ENCODE data around the gene KLK2. TPM values are rescaled to one million over a fixed set of nuclear protein-coding genes. Genes with fewer than 3 reads are reported as not detected.
"Not testable (repeated sequence)": the region's sequence is repeated elsewhere in the genome, so short reads cannot be mapped to it uniquely, and the experiment has no call there.

KLK2 gene
- total RNA-seq, 2 donors from 2014 or later = 0.12 TPM; not detected in 1

DNA sequence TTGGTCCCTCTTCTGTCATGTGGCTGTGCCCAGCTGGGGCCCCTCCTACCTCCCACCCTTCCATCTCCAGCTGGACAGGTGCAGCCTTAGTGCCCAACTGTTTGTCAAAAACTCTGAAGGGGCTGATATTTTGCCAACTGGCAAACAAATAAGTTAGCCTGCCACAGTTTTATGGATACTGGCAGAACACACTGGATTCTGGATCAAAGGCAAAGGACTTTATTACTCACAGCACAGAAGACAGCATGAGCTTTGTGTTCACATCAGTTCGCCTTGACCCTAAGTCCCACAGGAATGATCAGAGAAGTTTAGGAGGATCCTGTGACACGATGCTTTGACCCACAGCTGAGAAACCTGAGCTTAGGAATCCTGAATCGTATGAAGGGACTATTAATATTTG is 16.4 kb downstream of the KLK2 start:
- intact Hi-C loops (cut with DNase I, micrococcal nuclease) = no loop called here
- ATAC-seq (peak; percentile 86), DNase-seq (no peak)

DNA sequence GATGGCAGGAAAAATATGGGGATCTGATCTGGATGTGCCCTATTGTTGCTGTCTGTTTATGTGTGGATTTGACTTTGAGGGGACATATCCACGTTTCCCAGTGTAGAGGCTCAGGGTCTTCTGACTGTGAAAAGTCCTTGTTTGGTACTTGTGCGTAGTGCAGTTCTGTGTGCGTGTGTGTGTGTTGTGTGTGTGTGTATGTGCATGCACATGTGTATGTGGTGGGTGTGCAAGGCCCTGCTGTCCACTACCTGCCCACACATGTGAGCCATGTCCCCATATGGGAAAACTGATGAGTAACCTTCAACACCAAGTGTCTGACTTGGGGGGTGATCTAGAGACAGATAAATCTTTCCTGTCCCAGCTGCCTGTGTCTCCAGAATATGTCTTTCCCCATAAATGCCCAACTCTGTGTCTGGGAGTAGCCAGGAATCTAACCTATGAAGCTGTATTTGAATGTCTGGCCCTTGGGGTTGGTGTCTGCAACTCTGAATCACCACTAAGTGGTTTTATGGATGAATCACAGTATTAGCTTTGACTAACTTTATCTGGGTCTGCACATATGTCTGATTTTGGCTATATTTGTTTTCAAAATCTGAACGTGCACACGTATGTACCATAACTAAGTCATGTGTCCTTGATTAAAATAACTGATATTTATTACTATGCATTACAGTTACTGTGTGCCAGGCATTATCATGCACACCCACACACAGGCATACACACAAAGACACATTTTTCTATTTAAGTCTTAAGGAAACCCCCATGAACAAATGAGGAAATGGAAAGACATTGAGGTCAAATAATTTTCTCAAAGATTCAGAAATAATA is 17.4 kb downstream of the KLK2 start:
- intact Hi-C loops (cut with DNase I, micrococcal nuclease) = no loop called here
- no peak for DNase-seq
- no peak for ATAC-seq

DNA sequence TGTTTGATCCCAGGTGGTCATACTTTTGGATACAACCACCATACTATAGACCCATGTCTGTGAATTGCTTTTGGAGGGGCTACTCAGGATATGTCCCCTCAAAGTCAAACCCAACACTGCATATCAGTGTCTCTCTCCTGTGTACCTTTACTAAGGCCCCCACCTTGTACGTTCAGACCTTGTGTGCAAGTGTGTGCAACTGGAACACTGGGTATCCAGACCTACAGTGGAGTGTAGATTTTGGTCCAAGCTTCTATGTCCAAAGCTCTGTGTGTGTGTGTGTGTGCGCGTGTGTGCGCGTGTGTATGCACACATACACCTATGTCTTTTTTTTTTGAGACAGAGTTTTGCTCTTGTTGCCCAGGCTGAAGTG is 18.0 kb downstream of the KLK2 start:
- DNase-seq (no peak), ATAC-seq (no peak)
- intact Hi-C loops (cut with DNase I, micrococcal nuclease) = no loop called here

DNA sequence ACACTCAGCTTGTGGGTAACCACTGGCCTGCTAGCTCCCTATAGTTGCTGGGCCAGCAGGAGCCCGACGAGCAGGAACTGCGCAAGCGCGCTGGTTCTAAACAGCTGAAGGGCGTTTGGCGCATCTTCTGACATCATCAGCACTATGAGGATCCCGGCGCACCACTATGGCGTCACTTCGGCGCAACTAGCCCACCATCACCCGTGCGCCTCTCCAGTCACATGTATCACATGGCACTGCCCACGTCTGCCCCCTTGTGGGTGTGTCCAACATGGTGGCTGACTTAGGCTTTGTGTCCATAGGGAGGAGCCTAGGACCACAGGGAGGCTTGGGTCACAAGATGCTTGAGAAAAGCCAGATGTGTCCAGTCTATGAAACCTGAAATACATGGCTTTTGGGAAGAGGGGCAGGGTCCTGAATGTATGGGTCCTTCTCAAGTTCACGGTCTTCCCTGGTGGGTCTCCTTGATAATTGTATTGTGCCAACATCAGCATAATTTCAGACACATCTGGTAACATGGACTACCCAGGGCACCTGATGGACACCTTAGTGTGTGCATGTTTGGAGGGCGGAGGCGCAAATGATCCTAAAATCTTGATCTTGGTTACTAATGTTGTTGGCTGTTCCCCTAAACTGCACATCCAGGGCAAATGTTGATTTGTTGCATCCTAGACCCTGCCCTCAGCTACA is 20.0 kb downstream of the KLK2 start:
- ATAC-seq (no peak), DNase-seq (no peak)
- intact Hi-C loops (cut with DNase I, micrococcal nuclease) = no loop called here

DNA sequence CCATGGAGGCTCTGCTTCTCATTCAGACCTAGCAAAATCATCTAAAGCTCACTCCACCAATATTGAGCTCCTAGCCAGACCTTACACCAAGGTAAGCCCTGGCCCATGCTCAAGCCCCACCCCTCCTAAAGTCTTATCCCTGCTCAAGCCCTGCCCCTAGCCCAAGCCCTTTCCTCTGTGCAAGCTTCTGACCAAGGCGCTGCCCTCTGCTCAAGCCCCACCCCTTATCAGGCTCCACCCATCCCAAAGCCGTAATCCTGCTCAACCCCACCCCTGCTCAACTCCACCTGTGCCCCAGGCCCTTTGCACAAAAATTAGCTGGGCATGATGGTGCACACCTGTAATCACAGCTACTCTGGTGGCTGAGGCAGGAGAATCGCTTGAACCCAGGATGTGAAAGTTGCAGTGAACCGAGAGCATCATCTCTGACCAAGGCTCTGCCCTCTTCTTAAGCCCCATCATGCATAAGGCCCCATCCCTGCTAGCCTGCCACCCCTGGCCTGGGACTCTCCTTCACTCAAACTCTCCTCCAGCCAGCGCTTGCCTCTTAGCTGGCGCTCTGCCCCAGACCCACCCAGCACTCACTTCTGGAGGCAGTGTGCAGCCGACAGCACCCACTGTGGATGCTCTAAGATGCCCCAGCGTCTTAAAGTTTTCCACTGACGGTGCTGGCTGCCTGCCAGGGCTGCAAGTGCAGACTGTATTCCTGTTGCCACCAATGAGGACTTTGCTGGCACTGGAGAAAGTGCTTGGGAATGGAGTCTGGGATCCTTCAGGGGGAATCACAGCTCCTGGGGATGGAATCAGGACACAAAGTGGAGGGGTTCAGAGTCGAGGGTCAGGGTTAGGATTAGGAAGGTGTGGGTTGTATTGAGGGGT is 21.5 kb downstream of the KLK2 start:
- DNase-seq (no peak), ATAC-seq (no peak)

DNA sequence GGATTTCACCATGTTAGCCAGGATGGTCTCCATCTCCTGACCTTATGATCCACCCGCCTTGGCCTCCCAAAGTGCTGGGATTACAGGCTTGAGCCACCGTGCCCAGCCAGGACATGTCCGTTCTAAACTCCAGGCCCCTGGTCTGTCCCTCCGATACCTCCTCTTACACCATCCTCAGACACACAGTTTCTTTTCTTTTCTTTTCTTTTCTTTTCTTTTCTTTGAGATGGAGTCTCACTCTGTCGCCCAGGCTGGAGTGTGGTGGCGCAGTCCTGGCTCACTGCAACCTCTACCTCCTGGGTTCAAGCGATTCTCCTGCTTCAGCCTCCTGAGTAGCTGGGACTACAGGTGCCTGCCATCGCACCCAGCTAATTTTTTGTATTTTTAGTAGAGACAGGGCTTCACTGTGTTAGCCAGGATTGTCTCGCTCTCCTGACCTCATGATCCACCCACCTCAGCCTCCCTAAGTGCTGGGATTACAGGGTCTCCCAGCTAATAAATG is 22.9 kb downstream of the KLK2 start:
- ATAC-seq; intact Hi-C loops (cut with DNase I, micrococcal nuclease); DNase-seq: not testable (repeated sequence)

More for the DNA sequence above, 21.5 kb downstream of the KLK2 start:
- intact Hi-C loops (cut with DNase I, micrococcal nuclease) = no loop called here

DNA sequence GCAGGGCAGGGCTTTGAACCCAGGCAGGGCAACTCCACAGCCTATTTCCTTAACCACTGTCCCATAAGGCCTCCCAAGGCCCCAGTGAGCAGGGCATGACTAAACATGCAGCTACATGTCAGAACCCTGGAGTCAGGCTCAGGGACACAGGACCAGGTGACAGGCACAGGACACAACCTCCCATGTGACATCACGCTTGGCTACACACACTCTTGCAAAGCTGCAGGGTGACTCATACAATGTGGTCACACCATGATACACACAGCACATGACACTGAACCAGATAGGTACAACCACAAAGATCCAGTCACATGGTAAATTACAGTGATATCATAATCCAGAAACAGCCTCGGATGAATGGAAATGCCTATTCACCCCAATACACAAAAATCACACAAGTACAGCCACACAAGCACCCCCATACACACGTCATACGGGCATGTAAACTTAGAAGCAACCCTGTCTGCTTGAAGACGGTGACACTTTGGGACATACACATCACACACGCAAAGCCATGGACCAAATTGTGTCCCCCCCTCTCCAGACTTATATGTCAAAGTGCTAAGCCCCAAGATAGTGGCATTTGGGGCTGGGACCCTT is 23.5 kb downstream of the KLK2 start:
- no peak for DNase-seq
- intact Hi-C loops (cut with DNase I, micrococcal nuclease) = no loop called here
- ATAC-seq = peak; percentile 33

DNA sequence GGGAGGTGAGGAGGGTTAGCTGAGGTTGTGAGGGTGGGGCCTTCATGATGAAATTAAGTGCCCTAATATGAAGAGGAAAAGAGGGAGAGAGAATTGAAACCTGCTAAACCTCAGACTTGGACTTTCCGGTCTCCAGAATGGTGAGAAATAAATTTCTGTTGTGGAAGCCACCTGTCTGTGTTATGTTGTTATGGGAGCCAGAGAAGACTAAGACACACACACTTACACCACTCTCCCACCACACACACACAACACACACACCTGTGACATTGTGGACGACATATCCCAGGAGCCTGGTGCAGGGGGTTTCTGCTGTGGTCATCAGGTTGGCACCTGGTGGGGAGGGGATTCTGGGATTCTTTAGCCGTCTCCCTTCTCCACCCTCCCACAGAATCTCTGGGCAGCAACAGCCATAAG is 24.0 kb downstream of the KLK2 start:
- intact Hi-C loops (cut with DNase I, micrococcal nuclease) = no loop called here
- ATAC-seq = no peak
- no peak for DNase-seq

DNA sequence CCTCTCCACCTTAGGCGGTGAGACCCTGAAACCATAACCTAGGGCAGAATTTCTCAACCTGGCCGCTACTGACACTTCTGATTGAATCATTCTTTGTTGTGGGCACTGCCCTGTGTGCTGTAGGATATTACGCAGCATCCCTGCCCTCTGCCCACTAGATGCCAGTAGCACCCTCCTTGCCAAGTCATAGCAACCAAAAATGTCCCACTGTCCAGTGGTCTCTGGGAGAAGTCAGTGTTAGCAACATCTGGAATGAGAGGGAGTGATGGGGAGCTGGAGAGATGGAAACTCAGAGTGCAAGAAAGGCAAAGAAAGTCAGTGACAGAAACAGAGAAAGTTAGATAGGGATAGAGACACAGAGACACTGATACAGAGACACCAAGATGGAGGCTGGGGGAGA is 24.4 kb downstream of the KLK2 start:
- intact Hi-C loops (cut with DNase I, micrococcal nuclease) = no loop called here
- ATAC-seq = no peak

DNA sequence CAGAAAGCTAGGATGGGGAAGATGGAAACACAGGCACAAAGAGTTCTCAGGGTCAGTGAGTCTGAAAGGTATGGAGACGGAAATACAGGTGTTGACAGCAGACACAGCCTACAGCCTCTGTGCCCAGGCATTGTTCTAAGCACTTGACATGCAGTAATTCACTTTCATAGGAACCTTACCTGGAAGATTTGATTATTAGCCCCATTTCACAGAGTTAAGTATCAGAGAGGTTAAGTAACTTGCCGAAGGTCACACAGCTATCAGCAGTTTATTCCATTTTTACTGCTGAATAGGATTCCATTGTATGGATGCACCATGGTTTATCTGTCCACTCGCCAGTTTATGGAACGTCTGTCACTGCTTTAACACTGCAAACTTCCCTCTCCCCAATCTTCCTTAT is 24.8 kb downstream of the KLK2 start:
- DNase-seq = no peak
- ATAC-seq = no peak
- intact Hi-C loops (cut with DNase I, micrococcal nuclease) = no loop called here

More for the DNA sequence above, 24.4 kb downstream of the KLK2 start:
- DNase-seq = no peak

DNA sequence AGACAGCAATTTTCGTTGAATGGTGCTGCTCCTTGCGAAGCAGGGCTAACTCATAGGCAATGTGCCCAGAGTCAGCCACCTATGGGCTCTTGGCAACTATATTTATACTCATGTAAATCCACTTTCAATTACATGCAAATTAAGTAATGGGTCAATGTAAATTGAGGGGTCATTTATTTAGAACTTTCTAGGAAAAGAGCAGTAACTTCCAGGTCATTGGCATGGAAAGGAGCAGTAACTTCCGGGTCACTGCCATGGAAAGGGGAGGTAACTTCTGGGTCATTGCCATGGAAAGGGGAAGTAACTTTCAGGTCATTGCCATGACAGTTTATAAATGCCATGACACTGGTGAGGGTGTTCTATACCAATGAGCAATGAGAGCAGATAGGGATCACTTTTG is 26.3 kb downstream of the KLK2 start:
- intact Hi-C loops (cut with DNase I, micrococcal nuclease) = no loop called here
- ATAC-seq (no peak), DNase-seq (no peak)

DNA sequence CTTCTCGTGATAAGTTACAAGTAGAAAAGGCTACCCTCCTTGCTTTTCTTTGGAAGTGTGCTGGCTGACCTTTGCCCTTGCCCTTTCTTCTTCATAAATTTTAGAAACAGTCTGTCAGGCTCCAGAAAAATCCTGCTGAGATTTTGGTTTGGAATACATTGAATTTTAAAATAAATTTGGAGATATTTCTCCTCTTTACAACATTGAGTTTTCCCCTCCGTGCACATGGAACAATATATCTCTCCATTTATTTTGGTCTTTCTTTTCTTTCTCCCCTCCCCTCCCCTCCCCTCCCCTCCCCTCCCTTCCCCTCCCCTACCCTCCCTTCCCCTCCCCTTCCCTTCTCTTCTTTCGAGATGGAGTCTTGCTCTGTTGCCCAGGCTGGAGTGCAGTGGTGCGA is 29.4 kb downstream of the KLK2 start:
- ATAC-seq = no peak
- intact Hi-C loops (cut with DNase I, micrococcal nuclease) = no loop called here
- no peak for DNase-seq

DNA sequence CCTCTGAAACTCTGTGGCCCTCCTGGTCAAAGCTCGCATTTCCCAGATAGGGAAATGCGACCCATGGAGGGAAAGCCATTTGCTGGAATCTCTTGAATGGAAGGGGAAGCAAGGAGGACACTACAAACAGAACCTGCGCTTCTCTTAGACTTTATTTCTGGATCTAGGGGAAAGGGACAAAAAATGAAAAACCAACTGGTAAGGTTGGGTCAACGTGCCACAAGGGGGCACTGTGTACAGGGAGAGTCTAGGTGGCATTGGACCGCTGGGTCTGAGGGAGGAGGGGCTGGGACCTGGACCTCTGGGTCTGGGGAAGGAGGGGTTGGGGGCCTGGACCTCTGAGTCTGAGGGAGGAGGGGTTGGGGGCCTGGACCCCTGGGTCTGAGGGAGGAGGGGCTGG is 33.0 kb downstream of the KLK2 start:
- ATAC-seq = no peak
- intact Hi-C loops (cut with DNase I, micrococcal nuclease) = no loop called here
- DNase-seq = peak in 1 of 2 donors; percentile 53

DNA sequence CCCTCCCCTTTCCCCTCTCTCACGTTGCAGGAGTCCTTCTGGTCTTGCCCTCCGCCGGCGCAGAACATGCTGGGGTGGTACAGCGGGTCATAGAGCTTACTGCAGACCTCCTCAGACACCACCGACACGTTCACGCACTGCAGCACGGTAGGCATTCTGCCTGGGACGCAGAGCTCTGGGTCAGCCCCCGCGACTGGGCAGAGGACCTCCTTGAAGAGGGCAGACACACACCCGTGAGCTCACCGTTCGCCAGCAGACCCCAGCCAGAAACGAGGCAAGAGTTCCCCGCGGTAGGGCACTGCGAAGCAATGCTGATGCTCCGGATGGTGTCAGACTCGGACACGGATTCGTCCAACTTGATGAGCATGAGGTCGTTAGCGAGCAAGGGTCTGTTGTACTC is 35.1 kb downstream of the KLK2 start:
- DNase-seq = no peak
- intact Hi-C loops (cut with DNase I, micrococcal nuclease) = no loop called here
- no peak for ATAC-seq

DNA sequence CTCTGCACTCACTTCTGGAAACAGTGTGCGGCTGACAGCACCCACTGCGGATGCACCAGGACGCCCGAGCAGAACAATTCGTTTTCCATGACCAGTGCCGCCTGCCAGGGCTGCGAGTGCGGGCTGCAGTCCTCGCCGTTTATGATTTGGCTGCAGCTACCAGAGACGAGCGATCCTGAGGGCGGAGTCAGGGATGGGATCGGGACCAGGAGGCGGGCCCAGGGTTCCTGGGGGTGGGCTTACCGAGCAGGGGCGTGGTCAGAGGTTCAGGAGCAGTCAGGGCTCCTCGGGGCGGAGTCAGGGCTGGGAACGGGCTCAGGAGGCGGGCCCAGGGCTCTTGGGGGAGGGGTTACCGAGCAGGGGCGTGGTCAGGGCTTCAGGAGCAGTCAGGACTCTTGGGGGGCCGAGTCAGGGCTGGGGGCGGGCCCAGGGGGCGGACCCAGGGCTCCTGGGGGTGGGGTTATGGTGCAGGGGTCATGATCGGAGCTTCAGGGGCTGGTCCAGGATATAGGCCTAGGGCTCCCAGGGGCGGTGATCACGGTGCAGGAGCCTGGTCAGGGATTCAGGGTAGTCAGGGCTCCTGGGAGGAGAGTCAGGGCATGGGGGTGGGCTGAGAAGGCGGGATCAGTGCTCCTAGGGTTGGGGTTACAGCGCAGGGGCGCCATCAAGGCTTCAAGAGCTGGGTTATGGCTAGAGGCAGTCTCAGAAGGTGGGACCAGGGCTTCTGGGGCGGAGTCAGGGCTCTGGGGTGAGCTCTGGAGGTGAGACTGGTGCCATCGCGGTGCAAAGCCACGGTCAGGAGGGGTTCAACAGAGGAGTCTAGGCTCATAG is 36.2 kb downstream of the KLK2 start:
- DNase-seq (peak; percentile 76 to 81), ATAC-seq (peak; percentile 97)
- intact Hi-C loops (cut with DNase I, micrococcal nuclease) = no loop called here

DNA sequence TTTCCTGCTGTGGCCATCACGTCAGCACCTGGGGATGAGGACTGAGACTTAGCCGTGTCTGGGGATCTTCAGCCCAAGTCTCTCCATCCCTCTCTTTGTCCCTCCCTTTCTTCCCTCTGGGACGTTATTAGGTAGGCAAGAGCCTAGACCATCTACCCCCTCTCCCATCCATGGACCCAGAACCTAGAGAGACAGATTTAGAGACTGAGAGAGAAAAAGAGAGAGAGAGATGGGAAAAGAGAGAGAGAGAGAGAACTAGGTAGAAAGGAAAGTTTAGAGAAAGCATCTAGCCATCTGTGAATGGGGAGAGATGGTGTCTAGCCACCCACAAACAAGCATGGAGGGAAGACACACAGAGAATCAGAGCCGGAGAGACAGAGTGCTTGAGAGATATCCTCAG is 37.5 kb downstream of the KLK2 start:
- DNase-seq (no peak), ATAC-seq (no peak)
- intact Hi-C loops (cut with DNase I, micrococcal nuclease) = no loop called here

DNA sequence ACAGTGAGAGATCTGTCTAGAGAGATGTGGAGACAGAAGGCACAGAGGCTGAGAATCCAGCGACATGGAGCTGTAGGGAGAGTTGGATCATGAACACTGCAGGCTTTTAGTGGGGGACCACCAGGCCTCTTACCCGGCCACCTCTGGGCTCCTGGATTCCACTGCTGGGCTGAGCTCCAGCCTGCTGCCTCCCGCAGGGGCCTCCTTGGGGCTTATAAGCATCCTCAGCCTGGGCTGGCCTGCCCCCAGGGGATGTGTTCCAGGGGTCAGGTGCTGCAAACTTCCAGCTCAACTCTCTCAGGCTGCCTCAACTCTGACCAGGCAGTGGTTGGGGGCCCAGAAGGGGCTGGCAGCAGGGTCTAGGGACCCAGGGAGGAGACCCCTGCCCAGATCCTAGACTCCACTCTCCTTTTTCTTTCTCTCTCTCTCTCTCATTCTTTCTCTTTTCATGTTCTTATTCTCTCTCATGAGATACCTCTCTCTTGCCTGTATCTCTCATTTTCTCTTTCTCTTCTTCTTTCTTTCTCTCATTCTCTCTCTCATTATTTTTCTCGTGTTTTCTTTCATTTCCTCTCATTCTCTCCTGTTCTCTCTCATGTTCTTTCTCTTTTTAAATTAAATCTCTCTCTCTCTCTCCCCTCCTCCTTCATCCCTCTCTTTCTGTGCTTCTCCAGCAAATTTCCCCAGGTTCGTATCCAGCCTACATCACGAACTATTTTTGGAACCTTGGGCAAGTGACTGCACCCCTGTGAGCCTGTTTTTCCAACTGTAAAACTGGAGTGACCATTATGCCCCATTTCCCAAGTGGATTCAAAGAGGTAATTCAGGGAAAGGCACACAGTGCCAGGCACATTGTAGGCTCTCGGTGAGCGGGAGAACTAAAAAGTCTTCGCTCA is 38.2 kb downstream of the KLK2 start, which contains the start of gene KLK4:
KLK4 (minus strand) TSS at position 190 of the 896 bp plus-strand sequence. CDS start 657 bp downstream, outside the sequence.
- intact Hi-C loops (cut with DNase I, micrococcal nuclease) = no loop called here
- ATAC-seq = no peak
- no peak for DNase-seq
